H1 (cell line): ENCODE data around the gene KRAS. TPM values are rescaled to one million over a fixed set of nuclear protein-coding genes. Genes with fewer than 3 reads are reported as not detected.

Source experiments
- ASH2L ChIP-seq: fragments of 200-600, 300-600 bp; sonication (generic); IDR thresholded peaks from one replicate; pipeline ENCODE4 v1.7.1; 2017; ENCODE audit warnings: low read length
- ATF3 ChIP-seq: IDR thresholded peaks from 2 replicates; pipeline ENCODE4 v1.6.1; 2011; ENCODE audit warnings: low read depth, mild to moderate bottlenecking, low read length; ENCODE audit not compliant: insufficient read depth
- CHD2 ChIP-seq: IDR thresholded peaks from 2 replicates; pipeline ENCODE4 v1.6.1; 2012; ENCODE audit warnings: low read length, improper control_type of control experiment
- CHD7 ChIP-seq: fragments of 300-600 bp; sonication (generic); IDR thresholded peaks from 2 replicates; pipeline ENCODE4 v1.7.1; 2012; ENCODE audit warnings: low read length, moderate library complexity, mild to moderate bottlenecking, inconsistent platforms; ENCODE audit not compliant: insufficient replicate concordance
- RAD21 ChIP-seq, 2 experiments: IDR thresholded peaks in 1 of 2; conservative IDR thresholded peaks in 1 of 2; 2 replicates each; pipeline ENCODE4 v1.6.1; 2011; ENCODE audit warnings: low read depth in 2 of 2, low read length in 2 of 2, improper control_type of control experiment in 1 of 2, inconsistent platforms in 1 of 2, mild to moderate bottlenecking in 1 of 2, moderate library complexity in 1 of 2
- YY1 ChIP-seq: IDR thresholded peaks from 2 replicates; pipeline ENCODE4 v1.6.1; 2011; ENCODE audit warnings: low read depth, mild to moderate bottlenecking, low read length
- polyA plus RNA-seq, 7 experiments: library from polyadenylated mRNA; depleted of rRNA in 3 of 7; stranded (reverse) in 5 of 7; unstranded in 2 of 7; fragments of >200 nt in 5 of 7; fragments of 200-250 nt in 2 of 7; gene quantifications; 1 replicate in 5 of 7; 2 replicates in 1 of 7; 4 replicates in 1 of 7; pipeline versions ENCODE4 v1.2.1 to v1.2.3, GENCODE V29; 2011 to 2013; ENCODE audit warnings: missing spikeins in 2 of 7, mixed read lengths in 2 of 7
- total RNA-seq: library from RNA; stranded (reverse); fragmentation: NEBNext Ultra II Directional; extraction: Animal tissue kit (Norgen Biotek cat#: 25700); gene quantifications from 2 replicates; pipeline ENCODE4 v1.2.1, GENCODE V29; 2021
- TF ChIP-seq, protein P1 (sequence below), 3 experiments: IDR thresholded peaks; 1 replicate in 2 of 3; 2 replicates in 1 of 3; pipeline versions ENCODE4 v1.5.1 to v1.6.1; 2011; ENCODE audit warnings: low read length in 3 of 3, mild to moderate bottlenecking in 3 of 3, inconsistent platforms in 2 of 3, low read depth in 1 of 3, moderate library complexity in 1 of 3; ENCODE audit not compliant: insufficient read depth in 1 of 3; ENCODE audit errors: control extremely low read depth in 1 of 3

The KRAS gene
- total and polyA plus RNA-seq, 2 of the 8 experiments (the other 6 are each of a cell fraction or from before 2014, with no cell fraction given): 24.8 to 64.6 TPM

DNA sequence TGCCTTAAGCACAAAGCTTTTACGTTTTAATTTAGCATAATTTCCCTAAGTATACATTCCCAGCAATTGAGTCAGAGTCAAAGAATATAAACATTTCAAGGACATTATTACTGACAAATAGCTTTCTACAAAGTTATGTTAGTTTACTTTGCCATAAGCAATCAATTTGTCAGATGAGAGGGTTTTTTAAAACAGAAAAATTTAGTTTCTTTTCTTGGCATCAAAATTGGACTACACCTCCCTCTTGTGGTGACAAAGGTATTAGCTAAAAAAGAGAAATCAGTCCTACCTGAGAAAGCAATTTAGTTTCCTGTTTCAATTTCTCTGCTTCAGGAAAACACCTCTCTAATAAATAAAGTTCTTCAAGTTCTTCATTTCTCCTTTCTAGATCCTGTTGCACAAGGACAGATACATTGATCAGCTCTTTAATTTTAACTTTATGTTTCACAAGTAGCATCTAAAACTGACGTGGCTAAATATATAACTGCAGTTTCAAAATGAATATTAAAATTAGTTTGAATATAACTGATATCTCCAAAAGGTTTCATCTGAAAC is 95.6 kb downstream of the KRAS start (continued):
- TF ChIP-seq CHD7: peak; percentile 34
- TF ChIP-seq ATF3: no peak
- no peak for TF ChIP-seq CHD2
- TF ChIP-seq YY1: no peak
- TF ChIP-seq, protein P1, sequence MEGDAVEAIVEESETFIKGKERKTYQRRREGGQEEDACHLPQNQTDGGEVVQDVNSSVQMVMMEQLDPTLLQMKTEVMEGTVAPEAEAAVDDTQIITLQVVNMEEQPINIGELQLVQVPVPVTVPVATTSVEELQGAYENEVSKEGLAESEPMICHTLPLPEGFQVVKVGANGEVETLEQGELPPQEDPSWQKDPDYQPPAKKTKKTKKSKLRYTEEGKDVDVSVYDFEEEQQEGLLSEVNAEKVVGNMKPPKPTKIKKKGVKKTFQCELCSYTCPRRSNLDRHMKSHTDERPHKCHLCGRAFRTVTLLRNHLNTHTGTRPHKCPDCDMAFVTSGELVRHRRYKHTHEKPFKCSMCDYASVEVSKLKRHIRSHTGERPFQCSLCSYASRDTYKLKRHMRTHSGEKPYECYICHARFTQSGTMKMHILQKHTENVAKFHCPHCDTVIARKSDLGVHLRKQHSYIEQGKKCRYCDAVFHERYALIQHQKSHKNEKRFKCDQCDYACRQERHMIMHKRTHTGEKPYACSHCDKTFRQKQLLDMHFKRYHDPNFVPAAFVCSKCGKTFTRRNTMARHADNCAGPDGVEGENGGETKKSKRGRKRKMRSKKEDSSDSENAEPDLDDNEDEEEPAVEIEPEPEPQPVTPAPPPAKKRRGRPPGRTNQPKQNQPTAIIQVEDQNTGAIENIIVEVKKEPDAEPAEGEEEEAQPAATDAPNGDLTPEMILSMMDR (IDR thresholded peaks at IDR 0.05; ENCODE audit: control extremely low read depth in 1 of 3, insufficient read depth in 1 of 3, low read depth in 1 of 3, low read length in 3 of 3): peak in 2 of 3 experiments; percentile 33 to 50; a peak in 2 of 4 replicates
- no peak for TF ChIP-seq ASH2L
- TF ChIP-seq RAD21 (IDR thresholded peaks at IDR 0.05 in 1 of 2, conservative IDR thresholded peaks at IDR 0.05 in 1 of 2; ENCODE audit: low read depth in 2 of 2, low read length in 2 of 2): peak; percentile 54 to 55
